MCF 10A (cell line): ENCODE data around the gene PGBD2. TPM values are rescaled to one million over a fixed set of nuclear protein-coding genes. Genes with fewer than 3 reads are reported as not detected.
"Not testable (repeated sequence)": the region's sequence is repeated elsewhere in the genome, so short reads cannot be mapped to it uniquely, and the experiment has no call there.

Experiments
- BruUV-seq: library from RNA; stranded (reverse); fragments of 400-500 nt; replicated peaks from 2 replicates; lab custom pipeline; 2021; lab: Mats Ljungman, UMichigan
- CTCF ChIA-PET: fragments of 300-600 bp; sonication (Branson Sonifier 250); formaldehyde crosslinking; extraction: SDS; loops from one replicate; lab custom pipeline; 2021; ENCODE audit warnings: antibody characterized with exemption, inconsistent platforms; lab: Yijun Ruan, JAX
- POLR2A ChIA-PET: fragments of 300-600, 350-650 bp; sonication (Branson Sonifier 250); formaldehyde crosslinking; extraction: SDS; loops from one replicate; lab custom pipeline; 2020; ENCODE audit warnings: antibody characterized with exemption, inconsistent platforms; lab: Yijun Ruan, JAX
- DNase-seq: peaks from one replicate; pipeline ENCODE4 v3.0.0-alpha.2; 2018; ENCODE audit not compliant: unreplicated experiment
- H3K27ac Mint-ChIP-seq: one replicate; pipeline ENCODE4 v1.8.0; 2022; ENCODE audit warnings: mild to moderate bottlenecking, low read depth, mixed read lengths; ENCODE audit not compliant: unreplicated experiment
- H3K27me3 Mint-ChIP-seq: one replicate; pipeline ENCODE4 v1.8.0; 2022; ENCODE audit warnings: mixed read lengths; ENCODE audit not compliant: insufficient read depth, unreplicated experiment
- H3K36me3 Mint-ChIP-seq: one replicate; pipeline ENCODE4 v1.8.0; 2022; ENCODE audit warnings: mild to moderate bottlenecking, moderate library complexity, mixed read lengths; ENCODE audit not compliant: insufficient read depth, unreplicated experiment
- H3K4me1 Mint-ChIP-seq: one replicate; pipeline ENCODE4 v1.8.0; 2022; ENCODE audit warnings: mixed read lengths; ENCODE audit not compliant: insufficient read depth, unreplicated experiment
- H3K4me3 Mint-ChIP-seq: one replicate; pipeline ENCODE4 v1.8.0; 2022; ENCODE audit warnings: mild to moderate bottlenecking, moderate library complexity, mixed read lengths; ENCODE audit not compliant: unreplicated experiment
- H3K9me3 Mint-ChIP-seq: one replicate; pipeline ENCODE4 v1.8.0; 2022; ENCODE audit warnings: mixed read lengths; ENCODE audit not compliant: unreplicated experiment
- intact Hi-C: fragments of 100-400 bp; cut with micrococcal nuclease; formaldehyde crosslinking; loops from 2 replicates; pipeline ENCODE4 v1.14.1; 2022
- total RNA-seq: library from RNA; stranded (reverse); gene quantifications from 2 replicates; pipeline ENCODE4 v1.2.3, GENCODE V29; 2022

PGBD2 gene
- total RNA-seq, 1 experiment from 2014 or later: 5.2 TPM

DNA sequence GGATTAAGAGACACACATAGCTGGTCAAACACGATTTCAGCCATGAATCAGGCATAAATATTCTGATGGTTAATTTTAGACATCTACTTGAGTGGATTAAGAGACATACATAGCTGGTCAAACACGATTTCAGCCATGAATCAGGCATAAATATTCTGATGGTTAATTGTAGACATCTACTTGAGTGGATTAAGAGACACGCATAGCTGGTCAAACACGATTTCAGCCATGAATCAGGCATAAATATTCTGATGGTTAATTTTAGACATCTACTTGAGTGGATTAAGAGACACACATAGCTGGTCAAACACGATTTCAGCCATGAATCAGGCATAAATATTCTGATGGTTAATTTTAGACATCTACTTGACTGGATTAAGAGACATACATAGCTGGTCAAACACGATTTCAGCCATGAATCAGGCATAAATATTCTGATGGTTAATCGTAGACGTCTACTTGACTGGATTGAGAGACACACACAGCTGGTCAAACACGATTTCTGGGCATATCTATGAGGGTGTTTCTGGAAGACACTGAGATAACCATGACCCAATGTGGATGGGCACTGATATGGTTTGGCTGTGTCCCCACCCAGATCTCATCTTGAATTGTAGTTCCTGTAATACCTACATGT lies 32.3 kb downstream of the PGBD2 start:
- DNase-seq, H3K36me3 Mint-ChIP-seq, H3K27ac Mint-ChIP-seq, H3K27me3 Mint-ChIP-seq, BruUV-seq, H3K4me3 Mint-ChIP-seq, H3K9me3 Mint-ChIP-seq, H3K4me1 Mint-ChIP-seq, POLR2A ChIA-PET, intact Hi-C loops, CTCF ChIA-PET: not testable (repeated sequence)

GRCh38 chr1:248944134-248944999 lies 38.3 kb downstream of the PGBD2 start:
- BruUV-seq, intact Hi-C loops, CTCF ChIA-PET, POLR2A ChIA-PET, H3K4me3 Mint-ChIP-seq, H3K9me3 Mint-ChIP-seq, H3K27me3 Mint-ChIP-seq, H3K27ac Mint-ChIP-seq, DNase-seq, H3K36me3 Mint-ChIP-seq, H3K4me1 Mint-ChIP-seq: not testable (repeated sequence)

GRCh38 chr1:248945000-248945423 lies 39.0 kb downstream of the PGBD2 start:
- BruUV-seq, H3K9me3 Mint-ChIP-seq, H3K4me1 Mint-ChIP-seq, CTCF ChIA-PET, H3K4me3 Mint-ChIP-seq, H3K36me3 Mint-ChIP-seq, DNase-seq, intact Hi-C loops, POLR2A ChIA-PET, H3K27ac Mint-ChIP-seq, H3K27me3 Mint-ChIP-seq: not testable (repeated sequence)

DNA sequence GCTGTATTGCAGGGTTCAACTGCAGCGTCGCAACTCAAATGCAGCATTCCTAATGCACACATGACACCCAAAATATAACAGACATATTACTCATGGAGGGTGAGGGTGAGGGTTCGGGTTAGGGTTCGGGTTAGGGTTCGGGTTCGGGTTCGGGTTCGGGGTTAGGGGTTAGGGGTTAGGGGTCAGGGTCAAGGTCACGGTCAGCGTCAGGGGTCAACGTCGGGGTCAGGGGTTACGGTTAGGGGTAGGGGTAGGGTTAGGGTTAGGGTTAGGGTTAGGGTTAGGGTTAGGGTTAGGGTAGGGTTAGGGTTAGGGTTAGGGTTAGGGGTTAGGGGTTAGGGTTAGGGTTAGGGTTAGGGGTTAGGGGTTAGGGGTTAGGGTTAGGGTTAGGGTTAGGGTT lies 39.4 kb downstream of the PGBD2 start:
- H3K36me3 Mint-ChIP-seq, CTCF ChIA-PET, BruUV-seq, POLR2A ChIA-PET, intact Hi-C loops, H3K27me3 Mint-ChIP-seq, DNase-seq, H3K27ac Mint-ChIP-seq, H3K4me3 Mint-ChIP-seq, H3K4me1 Mint-ChIP-seq, H3K9me3 Mint-ChIP-seq: not testable (repeated sequence)

GRCh38 chr1:248945856-248946416 lies 39.9 kb downstream of the PGBD2 start:
- H3K4me1 Mint-ChIP-seq, H3K9me3 Mint-ChIP-seq: not testable (repeated sequence)

More at GRCh38 chr1:248945856-248946416, 39.9 kb downstream of the PGBD2 start:
- CTCF ChIA-PET, H3K4me3 Mint-ChIP-seq, intact Hi-C loops, BruUV-seq, POLR2A ChIA-PET, H3K27me3 Mint-ChIP-seq, H3K27ac Mint-ChIP-seq, DNase-seq, H3K36me3 Mint-ChIP-seq: not testable (repeated sequence)

Other genes with a start within 250 kb of the PGBD2 start
- not detected in 2 replicates for gene OR14I1, start 203.5 kb upstream of the PGBD2 start, total RNA-seq
- not detected in 2 replicates for gene LYPD8, start 150.5 kb upstream of the PGBD2 start, total RNA-seq
- 31.5 and 34.0 TPM in 2 replicates for gene SH3BP5L, start 80.3 kb upstream of the PGBD2 start, total RNA-seq
- 35.8 and 36.2 TPM in 2 replicates for gene ZNF672, start 68.0 kb upstream of the PGBD2 start, total RNA-seq
- 88.8 and 103 TPM in 2 replicates for gene ZNF692, start 47.1 kb upstream of the PGBD2 start, total RNA-seq